K562 (cell line): Measurements from ENCODE around the gene IFI30. TPM values are rescaled to one million over a fixed set of nuclear protein-coding genes. Genes with fewer than 3 reads are reported as not detected.

Experiments used
- ATAC-seq: fragments of 200-7000 bp; cut with Tn5 transposase; 3 replicates; pipeline ENCODE4 v1.9.1; 2020; ENCODE audit warnings: moderate library complexity
- BruUV-seq: library from RNA; stranded (reverse); fragments of 400-500 nt; replicated peaks from 2 replicates; lab custom pipeline; 2021; lab: Mats Ljungman, UMichigan
- CTCF ChIA-PET: fragments of 300-600 bp; formaldehyde crosslinking; extraction: SDS; loops from one replicate; lab custom pipeline; 2021; ENCODE audit warnings: low intra/inter-chr PET ratio; lab: Yijun Ruan, JAX
- POLR2A ChIA-PET: fragments of 300-600, 350-650 bp; sonication (Branson Sonifier 250); formaldehyde crosslinking; extraction: SDS; loops from one replicate; lab custom pipeline; 2021; ENCODE audit warnings: antibody characterized with exemption, inconsistent platforms; lab: Yijun Ruan, JAX
- DNase-seq, 4 experiments: peaks; one replicate each; pipeline versions ENCODE4 v3.0.0 to v3.0.0-alpha.2; 2011 to 2018; ENCODE audit warnings: low spot score in 3 of 4, mixed read lengths in 3 of 4; ENCODE audit errors: extremely low read depth in 1 of 4
- FAIRE-seq: peaks from 2 replicates; lab custom pipeline; 2011; peaks lifted over from hg19 to GRCh38; lab: Jason Lieb, UNC
- H2AFZ ChIP-seq: 2 replicates; pipeline ENCODE4 v1.6.0; 2011; ENCODE audit warnings: low read depth, low read length, control low read depth, inconsistent platforms
- H3K27ac ChIP-seq: fragments of 200-600 bp; 3 replicates; pipeline ENCODE4 v1.8.0; 2011; ENCODE audit warnings: low read depth, mild to moderate bottlenecking, control low read depth, inconsistent platforms, low read length, moderate library complexity, mixed read lengths; ENCODE audit errors: extremely low read depth
- H3K27me3 ChIP-seq, 2 experiments: fragments of 300-600 bp in 1 of 2; 2 replicates in 1 of 2; 3 replicates in 1 of 2; pipeline versions ENCODE4 v1.6.0 to v1.8.0; 2011; ENCODE audit warnings: inconsistent platforms in 2 of 2, low read length in 2 of 2, mild to moderate bottlenecking in 1 of 2, mixed read lengths in 1 of 2, moderate library complexity in 1 of 2; ENCODE audit not compliant: control insufficient read depth in 2 of 2, insufficient read depth in 2 of 2
- H3K36me3 ChIP-seq: fragments of 300-600 bp; 3 replicates; pipeline ENCODE4 v1.8.0; 2011; ENCODE audit warnings: mild to moderate bottlenecking, low read length, inconsistent platforms; ENCODE audit not compliant: control insufficient read depth, insufficient read depth
- H3K4me1 ChIP-seq, 2 experiments: fragments of 200-600 bp in 1 of 2; replicated peaks in 1 of 2; 2 replicates in 1 of 2; 3 replicates in 1 of 2; pipeline versions ENCODE4 v1.5.1 to v1.8.0; 2011; ENCODE audit warnings: inconsistent platforms in 2 of 2, low read length in 2 of 2, mild to moderate bottlenecking in 1 of 2, mixed read lengths in 1 of 2, moderate library complexity in 1 of 2; ENCODE audit not compliant: control insufficient read depth in 2 of 2, insufficient read depth in 2 of 2
- H3K4me2 ChIP-seq: 2 replicates; pipeline ENCODE4 v1.6.1; 2011; ENCODE audit warnings: low read length, control low read depth, inconsistent platforms, mixed read lengths; ENCODE audit not compliant: insufficient read depth
- H3K4me3 ChIP-seq: fragments of 200-600 bp; sonication (generic), shearing (Covaris generic); 2 replicates; pipeline ENCODE4 v1.5.1; 2016; ENCODE audit warnings: control low read depth, inconsistent platforms
- H3K79me2 ChIP-seq: fragments of 200-600 bp; 3 replicates; pipeline ENCODE4 v1.8.0; 2011; ENCODE audit warnings: low read length, inconsistent platforms; ENCODE audit not compliant: control insufficient read depth, insufficient read depth
- H3K9ac ChIP-seq, 2 experiments: 2 replicates each; pipeline versions ENCODE4 v1.6.0 to v1.6.1; 2011; ENCODE audit warnings: low read depth in 2 of 2, low read length in 2 of 2, control low read depth in 1 of 2, inconsistent platforms in 1 of 2, mild to moderate bottlenecking in 1 of 2, mixed read lengths in 1 of 2; ENCODE audit not compliant: insufficient read depth in 1 of 2
- H3K9me1 ChIP-seq: one replicate; pipeline ENCODE4 v1.6.0; 2011; ENCODE audit warnings: inconsistent platforms, mild to moderate bottlenecking, low read length, moderate library complexity; ENCODE audit not compliant: control insufficient read depth, insufficient read depth
- H3K9me3 ChIP-seq: replicated peaks from 2 replicates; pipeline ENCODE4 v1.5.1; 2011; ENCODE audit warnings: low read depth, low read length, inconsistent platforms; ENCODE audit not compliant: control insufficient read depth, insufficient read depth
- H4K20me1 ChIP-seq: replicated peaks from 2 replicates; pipeline ENCODE4 v1.6.1; 2011; ENCODE audit warnings: low read length, inconsistent platforms, mixed read lengths; ENCODE audit not compliant: control insufficient read depth, insufficient read depth
- AFF1 ChIP-seq, 2 experiments: fragments of 450-650 bp; IDR thresholded peaks; 2 replicates each; pipeline ENCODE4 v1.6.1; 2018; ENCODE audit warnings: mild to moderate bottlenecking in 2 of 2, low read depth in 1 of 2; ENCODE audit not compliant: partially characterized antibody in 2 of 2
- ELF4 ChIP-seq: fragments of 450-650 bp; formaldehyde crosslinking; IDR thresholded peaks from 2 replicates; pipeline ENCODE4 v1.4.0; 2022; ENCODE audit warnings: missing genetic modification characterization
- HNRNPH1 ChIP-seq: fragments of 200-400 bp; formaldehyde crosslinking; optimal IDR thresholded peaks from 2 replicates; pipeline ENCODE3; 2017; ENCODE audit warnings: low read depth, mild to moderate bottlenecking, low read length, moderate library complexity
- RREB1 ChIP-seq: fragments of 250-450 bp; sonication (Bioruptor Pico); IDR thresholded peaks from 2 replicates; pipeline ENCODE4 v1.4.0; 2020
- ZBTB2 ChIP-seq: fragments of 450-650 bp; IDR thresholded peaks from 2 replicates; pipeline ENCODE4 v1.6.1; 2016; ENCODE audit warnings: antibody characterized with exemption
- ZFP30 ChIP-seq: fragments of 250-450 bp; sonication (Bioruptor Pico); IDR thresholded peaks from 2 replicates; pipeline ENCODE4 v1.8.0; 2022; ENCODE audit warnings: moderate library complexity, mild to moderate bottlenecking, inconsistent platforms, borderline replicate concordance
- WGBS: fragments of 100-300 bp; shearing (Covaris generic); methylation state at CpG from one replicate; pipeline ENCODE4 v1.1.6; 2016; ENCODE audit warnings: low coverage, mixed read lengths; ENCODE audit not compliant: insufficient coverage; ENCODE audit errors: missing lambda C conversion rate; 5-methylcytosine and 5-hydroxymethylcytosine counted together
- in situ Hi-C: fragments of 300-500 bp; cut with MboI; formaldehyde crosslinking; loops from 4 replicates; pipeline ENCODE4 v1.15.0; 2018; ENCODE audit warnings: inconsistent platforms, mixed read lengths
- intact Hi-C: fragments of 100-400 bp; cut with micrococcal nuclease; formaldehyde crosslinking; loops from 2 replicates; pipeline ENCODE4 v1.14.2; 2022
- polyA plus RNA-seq, 8 experiments: library from polyadenylated mRNA; depleted of rRNA in 4 of 8; stranded (reverse) in 5 of 8; unstranded in 3 of 8; fragments of >200 nt; fragmentation: Nextera tagmentation in 2 of 8; fragmentation: Illumina TruSeq in 1 of 8; extraction: Ambion mirVana in 2 of 8; extraction: Trizol in 1 of 8; gene quantifications; 2 replicates each; pipeline versions ENCODE4 v1.2.1 to v1.2.3, GENCODE V29; 2011 to 2014; ENCODE audit warnings: inconsistent platforms in 1 of 8, missing spikeins in 1 of 8
- total RNA-seq, 7 experiments: library from RNA; depleted of rRNA in 6 of 7; stranded (reverse); fragments of >200 nt in 6 of 7; fragmentation: Illumina TruSeq in 2 of 7; extraction: Trizol in 2 of 7; gene quantifications; 2 replicates each; pipeline versions ENCODE4 v1.2.1 to v1.2.3, GENCODE V29; 2011 to 2021; ENCODE audit warnings: low replicate concordance in 1 of 7
- TF ChIP-seq, protein P1 (sequence below): sonication (generic); formaldehyde crosslinking; IDR thresholded peaks from 2 replicates; pipeline ENCODE4 v1.8.0; 2022; ENCODE audit warnings: mild to moderate bottlenecking, missing genetic modification reagents

Gene IFI30
- total and polyA plus RNA-seq, 9 of the 15 experiments (the other 6 are each of a cell fraction or from before 2014, with no cell fraction given) = 63.7 to 430 (median 109) TPM

- ChIA-PET POLR2A (interaction anchor here (0.8 to 1.3 kb wide), 2 partner anchors 7 to 10 kb away, joined by 3 to 4 read pairs; no protein-coding TSS in a partner anchor), CTCF (no interaction called here)
- Histone ChIP-seq H4K20me1 (no peaks in the 10 kb centered on the region), H2AFZ (no peak overlapping the region), H3K4me2 (no peak overlapping the region), H3K9ac (no peak overlapping the region), H3K27ac (no peak overlapping the region), H3K4me1 (peaks cover 0 to 19% of the 10 kb centered on the region in 2 experiments; a peak in 3 of 5 replicates), H3K79me2 (no peaks in the 10 kb centered on the region), H3K27me3 (no peaks in the 10 kb centered on the region), H3K4me3 (no peak overlapping the region), H3K9me1 (no peaks in the 10 kb centered on the region), H3K9me3 (no peaks in the 10 kb centered on the region), H3K36me3 (peaks cover 53% of the 10 kb centered on the region; the same call in 2 of the 3 replicates)
- WGBS = 86% methylated on average over 11 of the region's 19 CpGs
- intact Hi-C loops (no loop called here), in situ Hi-C loops (no loop called here)
- no TSS peak for BruUV-seq
- no peak for FAIRE-seq
- DNase-seq = no peak
- ATAC-seq = no peak
- TF ChIP-seq ZBTB2 = no peak
- TF ChIP-seq, protein P1, sequence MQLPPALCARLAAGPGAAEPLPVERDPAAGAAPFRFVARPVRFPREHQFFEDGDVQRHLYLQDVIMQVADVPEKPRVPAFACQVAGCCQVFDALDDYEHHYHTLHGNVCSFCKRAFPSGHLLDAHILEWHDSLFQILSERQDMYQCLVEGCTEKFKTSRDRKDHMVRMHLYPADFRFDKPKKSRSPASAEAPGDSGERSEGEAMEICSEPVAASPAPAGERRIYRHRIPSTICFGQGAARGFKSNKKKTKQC (CRISPR knock-in tag) = no peak
- TF ChIP-seq ZFP30 = no peak
- TF ChIP-seq RREB1 (CRISPR knock-in tag) = no peak
- no peak for TF ChIP-seq ELF4 (CRISPR knock-in tag)
- TF ChIP-seq HNRNPH1 = no peak
- no peak for TF ChIP-seq AFF1 (IDR thresholded peaks at IDR 0.05; ENCODE audit: low read depth in 1 of 2, partially characterized antibody in 2 of 2)
Measured at GRCh38 chr19:18145391-18145999, 28.1 kb upstream of the IFI30 start.
